HG03066 (cell line): ENCODE measurements around the gene C6orf52.
"Not testable (repeated sequence)": the region's sequence is repeated elsewhere in the genome, so short reads cannot be mapped to it uniquely, and the experiment has no call there.

ENCODE experiments used
- ATAC-seq: cut with Tn5 transposase; IDR thresholded peaks from one replicate; pipeline ENCODE4 v1.9.1; 2021; ENCODE audit warnings: low read depth; ENCODE audit not compliant: unreplicated experiment

C6orf52 gene

DNA sequence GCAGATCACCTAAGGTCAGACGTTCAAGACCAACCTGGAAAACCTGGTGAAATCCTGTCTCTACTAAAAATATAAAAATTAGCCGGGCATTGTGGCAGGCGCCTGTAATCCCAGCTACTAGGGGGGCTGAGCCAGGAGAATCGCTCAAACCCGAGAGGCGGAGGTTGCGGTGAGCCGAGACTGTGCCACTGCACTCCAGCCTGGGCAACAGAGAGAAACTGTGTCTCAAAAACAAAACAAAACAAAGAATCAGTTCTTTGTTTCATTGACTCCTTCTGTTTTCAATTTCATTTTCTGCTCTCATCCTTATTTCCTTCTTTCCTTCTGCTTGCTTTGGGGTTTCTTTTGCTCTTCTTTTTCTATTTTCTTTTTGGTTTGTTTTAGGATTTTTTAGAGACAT is 19.5 kb upstream of the C6orf52 start:
- no peak for ATAC-seq

GRCh38 chr6:10696655-10697054 is 2.2 kb upstream of the C6orf52 start:
- no peak for ATAC-seq

DNA sequence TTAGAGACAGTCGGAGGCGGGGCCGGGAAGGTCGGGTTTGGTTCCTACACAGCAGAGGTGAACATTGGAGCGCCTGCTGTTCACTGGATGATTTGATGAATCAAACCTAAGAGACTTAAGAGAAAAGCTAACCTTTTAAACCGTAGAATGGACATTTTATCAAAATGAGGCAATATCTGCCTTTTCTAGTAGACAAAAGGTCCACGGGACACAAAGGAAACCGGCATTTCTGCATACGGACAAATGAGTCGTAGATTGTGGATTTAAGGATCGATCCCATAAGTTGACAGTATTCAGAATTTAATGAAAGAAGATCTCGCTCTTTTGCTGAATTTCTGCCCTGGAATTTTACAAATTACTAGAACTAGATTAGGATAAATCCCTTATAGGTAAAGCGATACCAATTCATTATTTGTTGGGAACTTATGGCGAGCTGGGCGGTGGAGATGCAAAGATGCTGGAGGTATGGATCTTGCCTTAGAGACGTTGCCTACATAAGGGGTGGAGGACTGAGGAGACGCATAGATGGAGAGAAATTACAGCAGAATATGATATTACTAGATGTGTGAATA is 756 bp upstream of the C6orf52 start:
- no peak for ATAC-seq

DNA sequence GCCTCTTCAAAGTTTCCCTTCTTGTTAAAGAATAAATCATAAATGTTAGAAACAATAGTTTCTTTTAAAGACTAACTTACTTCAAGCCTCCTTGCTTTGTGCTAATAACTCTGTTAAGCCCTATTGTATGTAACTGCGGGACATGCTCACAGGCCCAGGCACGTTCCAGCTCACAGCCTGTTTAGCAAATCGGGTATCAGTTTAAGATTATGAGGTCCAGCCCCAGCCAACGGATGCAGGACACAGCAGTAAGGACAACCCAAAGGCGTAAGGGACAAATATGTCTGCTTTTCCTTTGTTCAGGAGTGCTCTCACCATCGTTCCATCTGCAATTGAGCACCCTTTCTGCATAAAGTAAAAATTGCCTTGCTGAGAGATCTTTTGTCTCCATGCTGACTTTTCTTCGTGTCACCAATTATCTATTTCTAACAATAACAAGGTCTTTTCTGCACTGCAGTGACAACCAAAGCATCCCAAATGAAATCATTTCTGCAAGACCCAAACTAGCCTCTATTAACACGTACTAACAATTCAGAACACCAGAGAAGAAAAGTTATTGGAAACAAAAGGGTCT is 1.4 kb downstream of the C6orf52 start:
- no peak for ATAC-seq

DNA sequence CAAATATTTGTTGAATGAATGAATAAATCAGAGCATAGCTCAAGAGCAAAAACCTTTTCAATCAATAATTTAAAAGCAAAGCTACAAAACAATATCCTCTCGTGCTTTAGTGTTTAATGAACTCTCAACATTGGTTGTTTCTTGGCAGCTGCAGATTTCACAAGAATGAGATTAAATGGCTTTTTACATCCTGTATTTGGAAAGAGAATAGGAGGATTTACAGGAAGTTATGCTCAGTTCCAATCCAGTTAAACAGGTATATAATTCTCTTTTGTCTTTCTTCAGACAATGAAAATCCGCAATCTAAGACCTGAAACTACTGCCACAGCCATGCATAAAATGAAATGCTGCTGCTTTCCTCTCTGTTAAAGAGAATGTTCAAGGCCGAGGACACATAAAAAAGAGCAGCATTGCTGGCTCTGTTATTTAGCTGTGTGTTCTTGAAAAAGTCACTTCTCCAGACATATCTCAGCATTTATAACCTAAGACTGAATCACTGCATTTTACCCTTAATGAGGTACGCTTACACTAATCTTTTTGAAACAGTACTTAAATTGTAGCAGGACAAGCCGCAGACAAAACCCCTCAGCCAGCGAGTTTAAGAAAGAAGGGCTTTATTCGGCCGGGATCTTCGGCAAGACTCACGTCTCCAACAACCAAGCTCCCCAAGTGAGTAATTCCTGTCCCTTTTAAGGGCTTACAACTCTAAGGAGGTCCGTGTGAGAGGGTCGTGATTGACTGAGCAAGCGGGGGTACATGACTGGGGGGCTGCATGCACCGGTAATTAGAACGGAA is 3.6 kb downstream of the C6orf52 start:
- no peak for ATAC-seq

- ATAC-seq = no peak
Measured at GRCh38 chr6:10687582-10687981, 6.8 kb downstream of the C6orf52 start.

DNA sequence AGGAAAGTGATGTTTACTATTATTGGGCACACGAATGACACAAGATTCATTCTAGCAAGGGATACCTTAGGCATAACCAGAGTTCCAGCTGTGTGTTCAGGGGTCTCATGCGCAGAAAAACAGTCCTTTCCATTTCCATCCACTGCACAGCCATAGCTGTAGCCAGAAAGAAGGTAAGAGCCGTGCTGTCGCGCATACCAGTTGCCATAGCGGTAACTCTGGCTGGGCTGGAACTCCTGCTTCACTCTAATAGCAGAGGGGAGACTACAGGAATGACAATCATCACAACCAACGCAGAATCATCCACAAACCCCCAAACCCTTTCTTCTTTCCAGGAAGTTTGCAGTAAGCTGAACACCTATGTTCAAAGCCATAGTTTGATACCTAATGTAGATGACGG is 7.5 kb downstream of the C6orf52 start:
- ATAC-seq = no peak

- ATAC-seq = no peak
Measured at GRCh38 chr6:10685092-10685915, 9.1 kb downstream of the C6orf52 start.

DNA sequence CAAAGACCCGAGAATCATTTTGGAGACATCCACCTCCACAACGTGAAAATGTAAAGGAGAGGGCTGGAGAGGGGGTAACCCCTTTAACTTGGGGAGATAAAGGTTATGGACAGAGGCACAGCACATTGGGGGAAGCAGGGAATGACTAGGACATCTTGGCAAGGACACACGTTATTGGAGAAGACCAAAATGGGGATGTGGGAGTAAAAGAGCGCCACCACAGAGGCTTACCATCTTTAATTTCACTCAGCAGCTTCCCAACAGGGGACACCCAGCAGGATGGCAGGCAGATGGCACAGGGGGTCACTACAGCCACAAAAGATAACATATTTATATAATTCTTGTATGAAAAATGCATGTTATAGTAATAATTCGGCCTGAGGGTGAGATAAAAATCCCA is 9.8 kb downstream of the C6orf52 start:
- ATAC-seq = no peak

- no peak for ATAC-seq
Measured at GRCh38 chr6:10682355-10682988, 11.9 kb downstream of the C6orf52 start.

GRCh38 chr6:10681795-10682194 is 12.6 kb downstream of the C6orf52 start:
- ATAC-seq = no peak

- ATAC-seq = no peak
Measured at GRCh38 chr6:10678456-10678855, 16.0 kb downstream of the C6orf52 start.

- no peak for ATAC-seq
Measured at GRCh38 chr6:10676403-10676802, 18.0 kb downstream of the C6orf52 start.

DNA sequence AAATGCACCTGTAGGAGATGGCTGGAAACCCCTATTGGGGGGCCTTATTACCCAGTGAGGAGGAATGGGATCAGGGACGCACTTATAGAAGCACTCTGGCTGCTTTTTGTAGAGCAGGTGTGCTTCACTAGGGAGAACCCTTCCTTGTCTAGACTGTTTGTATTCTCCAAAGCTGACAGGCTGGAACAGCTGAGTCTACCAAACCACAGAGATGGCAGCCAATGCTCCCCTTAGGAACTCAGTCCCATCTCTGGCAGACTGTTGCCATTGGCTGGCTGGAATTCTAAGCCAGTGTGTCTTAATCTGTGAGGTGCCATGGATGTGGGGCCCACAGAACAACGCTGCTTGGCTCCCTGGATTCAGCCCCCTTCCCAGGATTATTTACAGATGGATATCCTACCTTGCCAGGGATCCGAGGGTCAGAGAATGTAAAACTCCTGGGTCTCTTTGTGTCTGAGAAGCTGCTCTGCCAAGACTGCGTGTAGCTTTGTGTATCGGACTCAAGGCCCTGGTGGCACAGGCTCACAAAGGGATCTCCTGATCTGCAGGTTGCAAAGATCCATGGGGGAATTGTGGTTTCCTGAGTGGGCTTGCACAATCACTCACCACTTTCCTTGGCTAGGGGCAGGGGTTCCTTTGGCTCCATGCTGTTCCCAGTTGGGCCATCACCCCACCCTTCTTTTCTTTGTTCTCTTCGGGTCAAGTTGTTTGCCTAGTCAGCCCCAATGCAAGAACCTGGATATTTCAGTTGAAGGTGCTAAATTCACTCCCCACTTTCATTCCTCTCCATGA is 26.1 kb downstream of the C6orf52 start:
- ATAC-seq = no peak

GRCh38 chr6:10665595-10665994 is 28.8 kb downstream of the C6orf52 start:
- ATAC-seq = not testable (repeated sequence)

GRCh38 chr6:10662742-10663141 is 31.7 kb downstream of the C6orf52 start:
- no peak for ATAC-seq

GRCh38 chr6:10662207-10662606 is 32.2 kb downstream of the C6orf52 start:
- no peak for ATAC-seq

DNA sequence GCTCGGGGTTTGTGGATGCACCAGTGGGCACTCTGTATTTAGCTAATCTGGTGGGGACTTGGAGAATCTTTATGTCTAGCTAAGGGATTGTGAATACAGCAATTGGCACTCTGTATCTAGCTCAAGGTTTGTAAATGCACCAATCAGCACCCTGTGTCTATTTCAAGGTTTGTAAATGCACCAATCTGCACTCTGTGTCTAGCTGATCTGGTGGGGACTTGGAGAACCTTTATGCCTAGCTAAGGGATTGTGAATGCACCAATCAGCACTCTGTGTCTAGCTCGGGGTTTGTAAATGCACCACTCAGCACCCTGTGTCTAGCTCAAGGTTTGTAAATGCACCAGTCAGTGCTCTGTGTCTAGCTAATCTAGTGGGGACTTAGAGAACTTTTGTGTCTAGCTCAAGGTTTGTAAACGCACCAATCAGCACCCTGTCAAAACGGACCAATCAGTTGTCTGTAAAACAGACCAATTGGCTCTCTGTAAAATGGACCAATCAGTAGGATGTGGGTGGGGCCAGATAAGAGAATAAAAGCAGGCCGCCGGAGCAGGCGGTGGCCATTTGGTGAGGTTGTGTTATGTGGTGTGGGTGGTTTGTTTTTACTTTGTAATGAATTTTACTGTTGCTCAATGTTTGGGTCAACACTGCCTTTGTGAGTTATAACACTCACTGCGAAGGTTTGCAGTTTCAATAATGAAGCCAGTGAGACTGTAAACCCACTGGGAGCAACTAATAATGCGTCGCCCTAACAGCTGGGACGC is 33.8 kb downstream of the C6orf52 start:
- ATAC-seq = not testable (repeated sequence)

GRCh38 chr6:10659699-10660348 is 34.6 kb downstream of the C6orf52 start:
- ATAC-seq = no peak
